ENCODE results near the gene RMDN3. TPM values are rescaled to one million over a fixed set of nuclear protein-coding genes. Genes with fewer than 3 reads are reported as not detected.

Gene RMDN3
- total RNA-seq, 1 donor from 2014 or later, result 6.0 TPM

DNA sequence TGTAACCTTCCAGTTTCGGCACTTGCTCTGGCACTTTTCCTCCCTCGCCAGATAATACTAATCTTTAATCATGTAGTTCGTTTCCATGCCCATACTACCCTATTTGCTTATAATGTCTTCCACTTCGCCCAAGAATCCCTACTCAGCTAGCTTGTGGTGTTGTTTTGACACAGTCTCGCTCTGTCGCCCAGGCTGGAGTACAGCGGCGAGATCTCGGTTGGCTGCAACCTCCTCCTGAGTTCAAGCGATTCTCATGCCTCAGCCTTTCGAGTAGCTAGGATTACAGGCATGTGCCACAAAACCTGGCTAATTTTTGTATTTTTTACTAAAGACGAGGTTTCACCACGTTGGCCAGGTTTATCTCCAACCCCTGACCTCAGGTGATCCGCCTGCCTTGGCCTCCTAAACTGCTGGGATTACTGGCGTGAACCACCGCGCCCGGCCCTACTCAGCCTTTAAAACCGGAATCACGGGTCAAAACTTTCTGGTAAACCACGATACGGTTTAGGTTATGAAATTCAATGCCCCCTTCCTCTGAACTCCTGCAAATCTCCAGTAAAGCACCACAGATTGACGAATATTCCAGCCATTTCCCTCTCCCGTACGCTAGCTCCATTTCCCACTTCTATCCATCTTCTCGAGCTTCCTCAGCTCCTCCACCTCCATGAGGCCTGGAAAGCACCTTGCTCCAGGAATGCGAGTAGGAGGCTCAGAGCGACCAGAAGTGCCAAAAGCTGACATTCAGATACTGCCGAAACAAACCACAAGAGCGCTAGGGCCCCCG, 61.0 kb downstream of the RMDN3 start:
- Histone ChIP-seq H3K27ac (peak overlapping the region; percentile 99), H3K4me3 (peak overlapping the region; percentile 82 to 99), H3K4me1 (peaks cover 0 to 8% of the 10 kb centered on the region in 2 donors), H3K27me3 (no peaks in the 10 kb centered on the region), H3K36me3 (peaks cover 0 to 4% of the 10 kb centered on the region in 2 donors), H3K9me3 (no peaks in the 10 kb centered on the region)
- intact Hi-C loops (cut with DNase I), result loop anchor here (2.0 to 10.0 kb wide), 5 partner anchors 63 to 421 kb away; partner anchors contain the start of genes BAHD1, DNAJC17, INO80 and RMDN3
- TF ChIP-seq, protein P1, sequence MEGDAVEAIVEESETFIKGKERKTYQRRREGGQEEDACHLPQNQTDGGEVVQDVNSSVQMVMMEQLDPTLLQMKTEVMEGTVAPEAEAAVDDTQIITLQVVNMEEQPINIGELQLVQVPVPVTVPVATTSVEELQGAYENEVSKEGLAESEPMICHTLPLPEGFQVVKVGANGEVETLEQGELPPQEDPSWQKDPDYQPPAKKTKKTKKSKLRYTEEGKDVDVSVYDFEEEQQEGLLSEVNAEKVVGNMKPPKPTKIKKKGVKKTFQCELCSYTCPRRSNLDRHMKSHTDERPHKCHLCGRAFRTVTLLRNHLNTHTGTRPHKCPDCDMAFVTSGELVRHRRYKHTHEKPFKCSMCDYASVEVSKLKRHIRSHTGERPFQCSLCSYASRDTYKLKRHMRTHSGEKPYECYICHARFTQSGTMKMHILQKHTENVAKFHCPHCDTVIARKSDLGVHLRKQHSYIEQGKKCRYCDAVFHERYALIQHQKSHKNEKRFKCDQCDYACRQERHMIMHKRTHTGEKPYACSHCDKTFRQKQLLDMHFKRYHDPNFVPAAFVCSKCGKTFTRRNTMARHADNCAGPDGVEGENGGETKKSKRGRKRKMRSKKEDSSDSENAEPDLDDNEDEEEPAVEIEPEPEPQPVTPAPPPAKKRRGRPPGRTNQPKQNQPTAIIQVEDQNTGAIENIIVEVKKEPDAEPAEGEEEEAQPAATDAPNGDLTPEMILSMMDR (IDR thresholded peaks at IDR 0.05), result no peak
- DNase-seq (ENCODE audit: low spot score in 2 of 2), result no peak

- Histone ChIP-seq H3K27me3 (no peaks in the 10 kb centered on the region), H3K36me3 (peaks cover 0 to 4% of the 10 kb centered on the region in 2 donors), H3K9me3 (no peaks in the 10 kb centered on the region), H3K4me3 (no peak overlapping the region), H3K27ac (no peak overlapping the region), H3K4me1 (peaks cover 0 to 8% of the 10 kb centered on the region in 2 donors)
- TF ChIP-seq, protein P1 (IDR thresholded peaks at IDR 0.05), result no peak
- DNase-seq (ENCODE audit: low spot score in 2 of 2), result no peak
- intact Hi-C loops (cut with DNase I), result loop anchor here (5.0 to 10.0 kb wide), 3 partner anchors 66 to 423 kb away; partner anchors contain the start of genes DNAJC17, INO80, RMDN3 and ZFYVE19
Measured at GRCh38 chr15:40691737-40692136, 63.3 kb downstream of the RMDN3 start.

DNA sequence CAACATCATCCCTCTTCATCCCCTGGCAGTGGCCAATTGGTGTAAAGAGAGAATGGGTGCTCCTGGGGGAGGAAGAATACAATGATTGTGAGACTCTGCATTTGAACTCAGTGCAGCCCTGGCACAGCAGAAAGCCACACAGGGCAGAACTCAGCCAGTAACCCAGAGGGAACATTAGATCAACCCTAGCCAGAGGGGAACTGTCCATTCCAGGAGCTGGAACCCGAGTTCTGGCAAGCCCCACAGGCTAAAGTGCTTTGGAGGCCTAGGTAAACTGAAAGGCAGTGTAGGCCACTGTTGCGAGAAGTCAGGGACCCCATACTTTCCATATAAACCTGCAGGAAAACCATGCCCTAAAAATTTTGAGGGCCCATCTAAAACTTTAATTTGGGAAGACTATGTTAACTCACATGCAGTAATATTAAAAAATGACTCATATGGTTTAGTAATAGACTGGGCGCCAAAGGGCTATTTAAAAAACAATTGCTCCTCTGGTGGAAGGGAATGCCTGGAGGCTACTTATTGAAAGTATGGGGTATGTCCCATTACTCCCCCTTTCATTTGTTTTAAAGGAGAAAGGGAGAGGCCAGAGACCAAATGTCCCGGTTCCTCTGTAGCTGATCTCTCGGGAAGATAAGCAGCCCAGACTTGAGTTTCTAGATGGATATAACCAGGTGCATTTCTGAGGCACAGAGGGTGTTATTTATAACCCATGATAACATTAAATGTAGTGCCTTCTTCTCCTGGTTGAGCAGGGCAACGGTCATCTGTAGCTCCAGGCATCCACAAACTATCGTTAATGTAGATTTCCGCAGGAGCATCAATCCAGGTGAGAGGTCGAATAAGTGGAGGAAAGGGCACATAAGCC, 65.9 kb downstream of the RMDN3 start:
- no peak overlapping the region for H3K27ac ChIP-seq
- intact Hi-C loops (cut with DNase I), result no loop called here
- peaks cover 0 to 6% of the 10 kb centered on the region in 2 donors for H3K4me1 ChIP-seq
- peaks cover 0 to 4% of the 10 kb centered on the region in 2 donors for H3K36me3 ChIP-seq
- H3K4me3 ChIP-seq, result no peak overlapping the region
- TF ChIP-seq, protein P1 (IDR thresholded peaks at IDR 0.05), result no peak
- H3K27me3 ChIP-seq, result no peaks in the 10 kb centered on the region
- no peaks in the 10 kb centered on the region for H3K9me3 ChIP-seq
- DNase-seq (ENCODE audit: low spot score in 2 of 2), result no peak

Other genes starting within 250 kb of the RMDN3 start
- gene CCDC32, start 190.2 kb downstream of the RMDN3 start, total RNA-seq, result 16.4 TPM
- 2.4 TPM for gene RPUSD2, start 186.0 kb downstream of the RMDN3 start, total RNA-seq
- not detected for gene KNL1, start 161.0 kb downstream of the RMDN3 start, total RNA-seq
- not detected for gene RAD51, start 60.1 kb downstream of the RMDN3 start, total RNA-seq
- 26.4 TPM for gene GCHFR, start 8.8 kb upstream of the RMDN3 start, total RNA-seq
- gene C15orf62, start 14.7 kb upstream of the RMDN3 start, total RNA-seq, result not detected
- 61.0 TPM for gene ZFYVE19, start 51.8 kb upstream of the RMDN3 start, total RNA-seq
- 26.2 TPM for gene DNAJC17, start 52.2 kb upstream of the RMDN3 start, total RNA-seq
- not detected for gene PPP1R14D, start 73.5 kb upstream of the RMDN3 start, total RNA-seq
- gene SPINT1, start 88.8 kb upstream of the RMDN3 start, total RNA-seq, result 1.5 TPM
- not detected for gene RHOV, start 119.0 kb upstream of the RMDN3 start, total RNA-seq
- 51.8 TPM for gene VPS18, start 139.2 kb upstream of the RMDN3 start, total RNA-seq
- 30.2 TPM for gene DLL4, start 174.1 kb upstream of the RMDN3 start, total RNA-seq
- gene CHAC1, start 198.2 kb upstream of the RMDN3 start, total RNA-seq, result 28.5 TPM